C1 segment of cervical spinal cord (tissue), 14 donors: ENCODE data around the gene ARMC2.
"Not testable (repeated sequence)": the region's sequence is repeated elsewhere in the genome, so short reads cannot be mapped to it uniquely, and the experiment has no call there.

ENCODE experiments used
- DNase-seq, 14 donors: peaks; one replicate each; lab custom pipeline; 2025; lab: John Stamatoyannopoulos, UW

Gene ARMC2, protein sequence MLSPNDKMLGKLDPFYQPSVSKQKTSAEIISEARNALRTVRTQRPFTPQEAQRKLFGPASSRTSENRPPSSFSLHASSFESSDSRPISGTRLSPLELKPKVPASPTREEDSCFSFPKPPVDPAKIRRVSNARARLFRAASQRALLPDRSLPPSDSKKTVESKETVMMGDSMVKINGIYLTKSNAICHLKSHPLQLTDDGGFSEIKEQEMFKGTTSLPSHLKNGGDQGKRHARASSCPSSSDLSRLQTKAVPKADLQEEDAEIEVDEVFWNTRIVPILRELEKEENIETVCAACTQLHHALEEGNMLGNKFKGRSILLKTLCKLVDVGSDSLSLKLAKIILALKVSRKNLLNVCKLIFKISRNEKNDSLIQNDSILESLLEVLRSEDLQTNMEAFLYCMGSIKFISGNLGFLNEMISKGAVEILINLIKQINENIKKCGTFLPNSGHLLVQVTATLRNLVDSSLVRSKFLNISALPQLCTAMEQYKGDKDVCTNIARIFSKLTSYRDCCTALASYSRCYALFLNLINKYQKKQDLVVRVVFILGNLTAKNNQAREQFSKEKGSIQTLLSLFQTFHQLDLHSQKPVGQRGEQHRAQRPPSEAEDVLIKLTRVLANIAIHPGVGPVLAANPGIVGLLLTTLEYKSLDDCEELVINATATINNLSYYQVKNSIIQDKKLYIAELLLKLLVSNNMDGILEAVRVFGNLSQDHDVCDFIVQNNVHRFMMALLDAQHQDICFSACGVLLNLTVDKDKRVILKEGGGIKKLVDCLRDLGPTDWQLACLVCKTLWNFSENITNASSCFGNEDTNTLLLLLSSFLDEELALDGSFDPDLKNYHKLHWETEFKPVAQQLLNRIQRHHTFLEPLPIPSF

DNA sequence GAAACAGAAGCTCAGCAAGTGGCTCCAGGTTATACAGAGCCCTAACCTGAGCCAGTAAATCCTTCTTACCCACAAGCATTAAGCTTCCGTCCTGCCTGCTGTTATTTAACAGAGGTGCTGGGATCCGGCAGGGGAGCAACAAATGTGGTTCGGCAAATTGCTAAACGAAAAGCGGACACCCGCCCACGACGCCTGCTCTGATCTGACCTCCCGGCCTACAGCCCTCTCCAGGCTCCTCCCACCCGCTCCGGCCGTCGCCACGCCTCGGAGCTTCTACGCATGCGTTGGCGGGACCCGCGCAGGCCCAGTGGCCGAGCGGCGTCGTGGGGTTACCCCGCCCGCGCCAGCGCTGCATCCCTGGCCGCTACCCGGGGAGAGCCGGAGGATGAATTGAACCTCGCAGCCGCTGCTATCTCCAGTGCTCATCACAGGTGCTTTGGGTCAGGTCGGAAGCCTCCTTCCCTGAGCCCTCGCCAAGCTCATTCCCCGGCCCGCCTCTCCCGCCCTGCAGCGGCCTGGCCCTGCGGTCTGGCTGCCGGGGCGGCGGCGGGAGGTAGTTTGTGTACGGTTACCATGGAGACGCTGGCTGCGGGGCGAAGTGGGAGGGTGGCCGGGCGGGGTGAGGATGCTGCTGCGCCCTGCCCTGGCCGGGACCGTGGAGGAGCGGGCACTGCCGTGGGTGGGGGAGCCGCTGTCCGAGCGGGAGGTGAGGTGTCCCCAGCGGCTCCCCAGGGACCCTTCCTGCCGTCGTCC, at the start of gene ARMC2:
TSS of gene ARMC2 (plus strand) at position 307 of the 753 bp plus-strand sequence. CDS start 5,846 bp downstream, outside the sequence.
- DNase-seq, result peak; percentile 86 to 99 (median 96)

DNA sequence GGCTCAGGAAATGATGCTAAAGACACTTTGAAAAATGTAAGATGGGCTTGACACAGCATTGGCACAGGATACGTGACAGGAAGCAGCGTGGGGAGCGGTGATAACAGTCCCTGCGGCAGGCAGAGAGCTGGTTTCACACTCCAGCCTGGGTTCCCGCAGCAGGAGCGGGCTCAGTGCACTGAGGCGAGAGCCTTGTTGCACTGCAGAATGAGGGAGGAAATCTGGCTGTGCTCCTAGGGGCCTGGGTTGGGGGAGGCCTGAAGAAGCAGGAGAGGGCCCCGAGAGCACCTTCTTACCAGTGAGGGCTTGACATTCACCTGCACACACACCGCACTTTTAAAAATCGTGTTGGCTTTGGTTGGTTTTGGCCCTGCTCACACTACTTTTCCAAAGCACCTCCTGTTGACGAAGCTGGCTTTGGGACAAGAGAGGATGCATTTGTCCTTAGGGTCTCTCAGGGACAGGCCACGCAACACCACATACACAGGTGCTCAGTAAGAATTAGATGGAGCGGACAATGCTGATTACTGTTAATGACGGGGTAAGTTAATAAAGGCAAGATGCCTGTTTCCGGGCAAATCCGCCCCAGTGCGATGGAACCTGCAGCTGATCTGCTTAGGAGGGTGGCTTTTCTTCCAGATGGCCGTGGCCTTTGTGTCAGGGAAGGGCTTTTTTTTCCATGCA, 49.4 kb upstream of the ARMC2 start:
- peak in 8 of 14 donors; percentile 7 to 89 (median 18) for DNase-seq

DNA sequence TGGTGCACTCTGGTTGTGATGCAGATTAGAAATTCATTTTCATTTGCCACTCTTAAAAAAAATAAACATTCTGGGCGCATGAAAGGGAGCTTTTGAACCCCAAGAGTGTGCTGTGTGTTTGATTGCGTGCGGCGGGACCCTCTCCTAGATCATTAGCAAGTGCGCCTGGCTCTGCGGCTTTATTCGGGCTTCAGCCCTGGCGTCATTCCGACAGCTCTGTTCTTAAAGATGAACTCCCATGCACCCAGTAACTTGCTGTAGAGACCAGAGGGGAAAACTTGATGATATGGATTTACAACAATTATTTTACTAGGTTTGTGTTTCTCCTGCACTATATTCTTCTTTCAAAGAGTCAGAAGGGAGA, 48.9 kb upstream of the ARMC2 start:
- DNase-seq, result peak in 1 of 14 donors; percentile 46

DNA sequence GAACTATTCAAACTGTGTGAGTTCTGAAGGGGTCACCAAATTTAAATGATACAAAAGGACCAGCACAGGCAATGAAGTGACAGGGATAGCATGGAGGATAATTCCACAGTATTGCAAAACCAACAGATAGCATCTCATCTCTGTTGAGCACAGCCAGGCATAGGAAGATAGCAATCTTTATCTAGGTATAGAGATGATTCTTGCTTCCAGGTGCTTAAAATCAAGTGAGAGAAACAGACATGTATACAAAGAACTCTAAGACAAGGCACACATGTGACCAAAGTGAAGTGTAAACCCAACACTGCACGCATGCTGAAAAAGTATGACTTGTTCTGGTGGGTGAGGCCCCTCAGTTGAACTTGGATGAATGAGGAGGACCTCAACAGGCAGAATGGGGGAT, 48.4 kb upstream of the ARMC2 start:
- DNase-seq, result no peak

DNA sequence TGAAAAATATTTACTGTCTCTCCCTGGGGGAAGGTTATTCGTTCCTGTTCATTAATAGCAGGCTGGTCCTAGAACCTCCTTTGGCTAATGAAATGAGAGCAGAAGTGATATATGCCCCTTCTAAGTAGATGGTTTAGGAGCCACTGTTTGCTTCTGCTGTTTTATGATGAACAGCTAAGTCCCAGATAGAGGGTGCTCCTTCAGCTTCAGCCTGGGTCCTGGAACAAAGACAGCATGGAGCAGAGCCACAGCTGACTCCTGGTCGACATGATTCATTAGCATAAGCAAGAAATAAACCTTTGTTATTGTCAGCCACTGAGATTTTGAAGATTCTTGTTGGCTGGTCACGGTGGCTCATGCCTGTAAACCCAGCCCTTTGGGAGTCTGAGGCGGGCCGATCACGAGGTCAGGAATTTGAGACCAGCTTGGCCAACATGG, 47.8 kb upstream of the ARMC2 start:
- peak in 11 of 14 donors; percentile 21 to 65 (median 46) for DNase-seq

DNA sequence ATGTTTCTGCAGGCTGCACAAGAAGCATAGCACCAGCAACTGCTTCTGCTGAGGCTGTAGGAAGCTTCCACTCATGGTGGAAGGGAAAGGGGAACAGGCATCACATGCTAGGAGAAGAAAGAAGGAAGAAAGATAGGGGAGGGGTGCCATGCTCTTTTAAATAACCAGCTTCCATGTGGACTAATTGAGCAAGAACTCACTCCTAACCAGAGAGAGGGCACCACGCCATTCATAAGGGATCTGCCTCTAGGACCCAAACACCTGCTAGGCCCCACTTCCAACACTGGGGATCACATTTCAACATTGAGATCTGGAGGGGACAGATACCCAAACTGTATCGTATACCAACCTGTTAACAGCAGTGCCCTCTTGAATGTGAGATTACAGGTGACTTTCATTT, 46.9 kb upstream of the ARMC2 start:
- peak in 1 of 14 donors; percentile 5 for DNase-seq

DNA sequence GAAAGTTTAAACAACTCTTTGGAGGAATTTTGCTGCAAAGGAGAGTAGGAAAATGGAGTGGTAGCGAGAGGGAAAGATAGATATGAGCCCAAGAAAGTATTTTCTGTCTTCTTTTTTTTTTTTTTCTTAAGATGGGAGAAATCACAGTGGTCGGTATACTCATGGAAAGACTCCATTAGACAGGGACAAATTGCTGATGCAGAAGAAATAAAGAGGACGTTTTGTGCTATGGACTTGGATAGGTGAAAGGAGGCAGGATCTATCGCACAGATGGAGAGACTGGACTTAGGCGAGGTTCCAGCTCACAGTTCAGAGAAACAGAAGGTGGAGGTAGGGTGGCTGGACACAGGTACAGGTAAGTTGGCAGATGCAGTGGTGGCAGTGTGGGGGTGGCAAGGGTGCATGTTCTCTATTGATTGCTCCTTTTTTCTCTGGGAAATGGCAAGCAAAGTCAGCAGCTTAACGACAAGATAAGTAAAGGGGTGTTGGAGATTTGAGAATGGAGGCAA, 44.2 kb upstream of the ARMC2 start:
- DNase-seq, result peak in 1 of 14 donors; percentile 91

DNA sequence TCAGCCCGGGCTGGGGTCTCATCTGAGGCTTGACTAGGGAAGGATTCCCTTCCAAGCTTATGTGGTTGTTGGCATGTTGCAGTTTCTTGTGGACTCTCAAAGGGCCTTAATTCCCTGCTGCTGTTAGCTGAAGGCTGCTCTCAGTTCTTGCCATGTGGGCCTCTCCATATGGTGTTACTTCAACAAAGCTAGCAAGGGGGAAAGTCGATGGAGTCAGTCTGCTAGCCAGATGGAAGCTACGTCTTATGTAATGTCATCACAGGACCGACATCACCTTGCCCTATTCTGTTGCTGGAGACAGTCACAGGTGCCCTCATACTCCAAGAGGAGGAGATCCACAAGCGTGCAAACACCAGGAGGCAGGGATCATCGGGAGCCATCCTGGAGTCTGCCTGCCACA, 43.3 kb upstream of the ARMC2 start:
- DNase-seq, result peak in 1 of 14 donors; percentile 77

DNA sequence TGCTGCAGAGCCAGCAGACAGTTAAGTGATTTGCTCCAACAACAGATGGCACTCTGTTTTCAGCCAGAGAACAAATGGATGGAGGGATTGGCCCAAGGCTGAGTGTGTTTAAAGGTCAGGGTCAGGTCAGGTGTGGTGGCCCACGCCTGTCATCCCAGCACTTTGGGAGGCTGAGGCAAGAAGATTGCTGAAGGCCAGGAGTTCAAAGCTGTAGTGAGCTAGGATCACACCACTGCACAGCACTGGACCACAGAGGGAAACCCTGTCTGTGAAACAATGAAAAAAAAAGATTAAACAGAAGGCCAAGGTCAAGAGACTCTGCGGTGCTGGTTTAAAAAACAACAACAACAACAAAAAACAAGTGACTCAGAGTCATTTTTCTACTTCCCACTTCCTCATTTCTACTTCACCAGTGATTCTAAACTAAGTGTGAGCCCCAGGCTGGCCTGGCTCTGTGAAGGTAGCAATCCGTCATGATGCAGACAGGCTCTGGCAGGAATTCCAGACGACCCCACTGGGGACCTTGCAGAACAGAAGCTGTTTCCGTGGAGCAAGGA, 42.5 kb upstream of the ARMC2 start:
- peak in 1 of 14 donors; percentile 62 for DNase-seq

DNA sequence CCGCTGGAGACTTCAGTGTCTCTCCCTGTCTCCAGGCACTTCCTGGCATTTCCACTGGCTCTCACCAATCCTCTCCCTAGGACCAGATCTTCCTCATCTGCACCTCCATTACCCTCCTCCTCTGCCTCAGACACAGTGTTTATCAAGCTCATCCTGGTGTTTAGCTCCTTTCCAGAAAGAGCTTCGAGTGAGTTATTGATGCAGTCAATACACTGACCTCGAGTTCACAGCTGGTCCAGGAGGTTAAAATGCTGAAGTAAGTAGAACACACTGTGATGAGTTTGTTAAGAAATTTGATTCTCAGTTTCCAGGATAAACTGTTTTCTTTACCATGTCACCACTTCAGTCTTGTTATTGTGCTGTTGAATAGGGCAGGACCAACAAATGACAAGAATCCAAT, 42.1 kb upstream of the ARMC2 start:
- DNase-seq, result no peak

DNA sequence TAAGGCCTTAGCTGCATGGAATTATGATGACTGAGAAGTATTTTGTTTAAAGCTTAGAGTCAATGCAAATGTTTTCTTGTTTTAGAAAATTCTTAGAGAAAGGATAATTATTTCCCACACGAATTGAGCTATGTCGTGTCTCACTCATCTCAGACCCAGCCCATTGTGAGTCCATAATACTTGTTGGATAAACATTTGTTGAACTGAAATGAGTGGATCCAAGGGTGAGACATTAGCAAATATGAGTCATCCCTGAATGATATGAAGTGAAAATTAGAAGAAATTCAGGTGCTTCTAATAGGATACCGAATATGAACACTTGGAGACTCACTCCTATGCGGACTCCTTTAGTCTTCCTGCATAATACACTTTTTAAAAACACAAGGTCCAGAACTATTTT, 41.6 kb upstream of the ARMC2 start:
- no peak for DNase-seq

DNA sequence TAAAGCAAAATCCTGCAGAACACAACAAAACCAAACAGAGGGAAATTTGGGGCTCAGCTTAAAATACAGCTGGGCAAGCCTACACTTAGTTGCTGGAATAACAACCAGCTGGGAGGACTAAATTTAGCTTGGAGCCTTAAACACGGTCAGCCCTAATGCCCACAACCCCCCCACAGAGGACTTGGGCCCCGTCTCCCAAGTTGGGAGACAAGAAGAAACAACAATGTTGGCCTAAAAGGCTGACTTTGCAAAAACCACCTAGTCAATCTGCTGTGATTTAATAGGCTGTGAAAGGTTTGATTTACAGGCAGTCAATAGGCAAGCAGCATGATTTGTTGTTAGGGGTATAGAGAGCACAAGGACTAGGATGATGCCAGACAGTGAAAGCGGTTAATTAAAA, 40.3 kb upstream of the ARMC2 start:
- DNase-seq, result no peak

DNA sequence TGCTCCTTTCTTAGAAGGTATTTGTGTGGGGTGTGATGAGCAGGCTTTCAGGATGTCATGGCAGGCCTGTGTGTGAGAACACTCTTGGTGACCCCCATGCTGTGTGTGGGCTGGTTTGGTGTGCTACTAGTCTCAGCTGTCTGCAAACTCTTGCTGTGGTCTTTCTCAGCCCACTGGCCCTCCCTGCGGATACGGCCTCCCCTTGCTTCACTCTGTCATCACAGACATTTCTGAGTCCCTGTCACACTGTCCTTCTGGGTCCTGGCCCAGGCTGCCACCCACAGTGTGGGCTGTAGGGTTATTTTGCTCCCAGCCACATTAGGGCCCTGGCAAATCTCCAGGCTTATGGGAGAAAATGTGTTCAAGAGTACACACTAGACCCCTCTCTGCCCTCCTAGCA, 39.0 kb upstream of the ARMC2 start:
- DNase-seq, result no peak

DNA sequence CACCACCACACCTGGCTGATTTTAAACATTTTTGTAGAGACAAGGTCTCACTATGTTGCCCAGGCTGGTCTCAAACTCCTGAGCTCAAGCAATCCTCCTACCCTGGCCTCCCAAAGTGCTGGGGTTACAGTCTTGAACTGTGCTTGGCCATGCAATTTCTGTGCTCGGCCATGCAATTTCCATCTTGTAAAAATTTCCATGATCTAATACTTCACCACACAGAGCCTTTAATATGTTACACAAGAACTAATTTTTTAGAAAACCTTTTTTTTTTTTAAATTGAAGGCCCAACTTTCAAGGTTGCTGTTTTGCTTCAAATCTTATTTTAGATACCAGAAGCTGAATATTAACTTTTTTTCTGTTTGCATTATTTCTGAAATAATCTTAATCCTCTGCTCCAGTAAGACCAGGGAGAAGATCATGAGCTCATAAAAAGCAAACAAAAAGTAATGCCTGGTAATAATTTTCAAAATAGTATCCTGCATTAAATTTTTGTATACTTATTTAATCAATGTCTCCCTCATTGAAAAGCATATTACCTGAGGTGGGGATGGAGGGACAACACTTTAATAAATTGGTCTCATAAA, 38.1 kb upstream of the ARMC2 start:
- DNase-seq, result no peak

DNA sequence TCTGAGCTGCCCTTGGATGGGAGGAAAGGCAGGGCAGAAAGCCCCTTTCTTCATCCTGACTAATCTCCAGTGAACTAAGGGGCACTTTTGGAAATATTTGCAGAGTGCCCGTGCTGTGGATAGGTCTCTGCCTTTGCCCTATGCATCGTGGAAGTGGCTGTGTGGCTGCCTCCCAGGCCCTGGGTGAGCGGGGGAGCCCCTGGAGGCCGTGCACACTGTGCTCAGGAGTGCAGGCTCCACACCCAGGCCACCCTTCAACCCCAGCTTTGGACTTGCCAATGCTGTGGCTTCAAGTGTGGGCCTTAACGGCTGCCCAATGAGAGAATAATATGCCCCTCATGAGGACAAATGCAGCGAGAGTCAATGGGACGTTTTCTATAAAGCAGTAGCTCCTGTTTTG, 36.7 kb upstream of the ARMC2 start:
- no peak for DNase-seq

DNA sequence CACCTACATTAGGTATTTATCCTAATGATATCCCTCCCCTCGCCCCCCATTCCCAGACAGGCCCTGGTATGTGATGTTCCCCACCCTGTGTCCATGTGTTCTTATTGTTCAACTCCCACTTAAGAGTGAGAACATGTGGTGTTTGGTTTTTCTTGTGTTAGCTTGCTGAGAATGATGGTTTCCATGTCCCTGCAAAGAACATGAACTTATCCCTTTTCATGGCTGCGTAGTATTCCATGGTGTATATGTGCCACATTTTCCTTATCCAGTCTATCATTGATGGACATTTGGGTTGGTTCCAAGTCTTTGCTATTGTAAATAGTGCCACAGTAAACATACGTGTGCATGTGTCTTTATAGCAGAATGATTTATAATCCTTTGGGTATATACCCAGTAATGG, 35.0 kb upstream of the ARMC2 start:
- not testable (repeated sequence) for DNase-seq

DNA sequence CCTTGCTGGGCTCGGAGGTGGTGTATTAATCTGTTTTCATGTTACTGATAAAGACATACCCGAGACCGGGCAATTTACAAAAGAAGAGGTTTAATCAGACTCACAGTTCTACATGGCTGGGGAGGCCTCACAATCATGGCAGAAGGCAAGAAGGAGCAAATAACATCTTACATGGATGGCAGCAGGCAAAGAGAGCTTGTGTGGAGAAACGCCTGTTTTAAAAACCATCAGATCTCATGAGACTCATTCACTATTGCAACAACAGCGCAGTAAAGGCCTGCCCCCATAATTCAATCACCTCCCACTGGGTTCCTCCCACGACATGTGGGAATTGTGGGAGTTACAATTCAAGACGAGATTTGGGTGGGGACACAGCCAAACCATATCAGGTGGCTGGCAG, 30.9 kb upstream of the ARMC2 start:
- DNase-seq, result not testable (repeated sequence)

DNA sequence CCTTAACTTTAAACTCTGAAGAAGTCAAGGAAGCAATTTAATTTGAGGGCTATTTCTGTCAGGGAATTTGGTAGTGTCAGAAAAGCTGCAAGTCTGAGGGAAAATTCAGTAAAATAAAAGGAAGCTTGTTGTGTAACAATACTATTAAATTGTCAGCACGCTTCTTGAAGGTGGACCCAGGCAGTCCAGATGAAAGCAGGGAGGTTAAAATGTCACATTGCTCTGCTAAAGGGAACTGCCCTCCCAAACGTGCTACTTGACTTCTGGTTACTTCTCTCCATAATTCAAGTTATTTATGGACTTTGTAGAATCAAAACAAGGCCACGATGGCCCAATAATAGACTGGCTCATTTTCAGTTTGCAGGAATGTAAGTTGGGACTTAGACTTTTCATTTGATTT, 28.2 kb upstream of the ARMC2 start:
- DNase-seq, result no peak

DNA sequence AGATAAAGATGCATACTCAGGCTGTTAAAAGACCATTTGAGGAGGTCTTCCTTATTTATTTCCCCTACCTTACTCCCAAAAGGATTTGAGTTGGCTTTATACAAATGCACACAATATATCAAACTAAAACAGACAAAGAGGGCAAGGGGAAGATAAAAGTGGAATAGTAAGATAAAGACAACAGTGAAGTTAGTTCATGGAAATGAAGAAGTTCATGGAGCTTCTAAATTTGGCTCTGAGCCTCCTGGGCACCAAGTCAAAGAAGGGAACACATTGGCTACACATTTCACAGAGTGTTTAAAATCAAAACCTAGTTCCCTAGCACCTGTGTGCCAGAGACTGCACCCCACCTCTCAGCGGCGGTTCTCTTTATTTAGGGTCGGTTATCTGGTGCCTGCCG, 25.8 kb upstream of the ARMC2 start:
- no peak for DNase-seq

DNA sequence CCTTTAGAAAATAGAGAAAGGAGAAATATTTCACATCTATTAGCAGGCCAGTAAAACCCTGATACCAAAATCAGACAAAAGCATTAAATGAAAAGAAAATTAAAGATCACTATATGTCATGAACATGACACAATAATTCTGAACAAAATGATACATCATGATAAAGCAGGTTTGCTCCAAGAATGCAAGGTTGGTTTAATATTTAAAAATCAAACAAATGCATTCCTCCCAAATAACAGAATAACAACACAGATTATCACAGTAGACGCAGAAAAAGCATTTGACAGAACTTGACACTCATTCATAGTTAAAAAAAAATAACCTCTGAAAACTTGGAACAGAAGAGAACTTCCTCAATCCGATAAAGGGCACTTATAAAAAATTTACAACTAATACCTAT, 22.9 kb upstream of the ARMC2 start:
- no peak for DNase-seq
